Hindlimb muscle (tissue), 1 donor: ENCODE data around the gene ADAP1. TPM values are rescaled to one million over a fixed set of nuclear protein-coding genes. Genes with fewer than 3 reads are reported as not detected.
"Not testable (repeated sequence)": the region's sequence is repeated elsewhere in the genome, so short reads cannot be mapped to it uniquely, and the experiment has no call there.

Experiments
- DNase-seq: peaks from one replicate; pipeline ENCODE4 v3.0.0-alpha.2; 2013
- polyA plus RNA-seq: library from polyadenylated mRNA; unstranded; fragments of 120-200 nt; gene quantifications from one replicate; pipeline ENCODE4 v1.2.1, GENCODE V29; 2013; ENCODE audit not compliant: insufficient read length

Gene ADAP1
- polyA plus RNA-seq, 1 donor: 2.1 TPM

GRCh38 chr7:974820-975681, 20.6 kb upstream of the ADAP1 start, which contains the start of gene COX19:
Gene COX19 (minus strand): TSS chr7:975549. CDS start chr7:975509, 40 bp downstream.
- DNase-seq: peak; percentile 92

GRCh38 chr7:974172-974571, 19.7 kb upstream of the ADAP1 start:
- DNase-seq: no peak

- no peak for DNase-seq
Observed at GRCh38 chr7:973312-973711, 18.8 kb upstream of the ADAP1 start.

- DNase-seq: no peak
Observed at GRCh38 chr7:972676-973309, 18.3 kb upstream of the ADAP1 start.

GRCh38 chr7:972110-972509, 17.6 kb upstream of the ADAP1 start:
- DNase-seq: no peak

- DNase-seq: no peak
Observed at GRCh38 chr7:970744-971143, 16.3 kb upstream of the ADAP1 start.

- no peak for DNase-seq
Observed at GRCh38 chr7:969403-969802, 14.9 kb upstream of the ADAP1 start.

GRCh38 chr7:968205-969105, 14.0 kb upstream of the ADAP1 start:
- DNase-seq: no peak

- no peak for DNase-seq
Observed at GRCh38 chr7:967361-968082, 13.0 kb upstream of the ADAP1 start.

GRCh38 chr7:966291-967069, 12.0 kb upstream of the ADAP1 start:
- no peak for DNase-seq

GRCh38 chr7:964401-965231, 10.1 kb upstream of the ADAP1 start:
- DNase-seq: peak; percentile 70

GRCh38 chr7:963236-964078, 9.0 kb upstream of the ADAP1 start:
- DNase-seq: no peak

GRCh38 chr7:962401-963081, 8.1 kb upstream of the ADAP1 start:
- DNase-seq: no peak

GRCh38 chr7:961546-962400, 7.3 kb upstream of the ADAP1 start:
- no peak for DNase-seq

- not testable (repeated sequence) for DNase-seq
Observed at GRCh38 chr7:960972-961371, 6.5 kb upstream of the ADAP1 start.

GRCh38 chr7:960269-960871, 5.9 kb upstream of the ADAP1 start:
- no peak for DNase-seq

GRCh38 chr7:959740-960139, 5.3 kb upstream of the ADAP1 start:
- not testable (repeated sequence) for DNase-seq
